ENCODE measurements around the gene FLNB. TPM values are rescaled to one million over a fixed set of nuclear protein-coding genes. Genes with fewer than 3 reads are reported as not detected.

FLNB gene
- total RNA-seq, 1 donor from 2014 or later, result 103 TPM

GRCh38 chr3:58152225-58153015 is 144.2 kb downstream of the FLNB start:
- H3K4me3 Mint-ChIP-seq (ENCODE audit: low read depth), result no peak overlapping the region
- H3K27ac Mint-ChIP-seq, result no peak overlapping the region

GRCh38 chr3:58153371-58153770 is 145.1 kb downstream of the FLNB start:
- peaks cover 27% of the 10 kb centered on the region for H3K36me3 Mint-ChIP-seq (ENCODE audit: insufficient read depth)
- no peaks in the 10 kb centered on the region for H3K4me1 Mint-ChIP-seq (ENCODE audit: low read depth)
- TF ChIP-seq CTCF (IDR thresholded peaks at IDR 0.05; ENCODE audit: unreplicated experiment), result no peak
- H3K27ac Mint-ChIP-seq, result no peak overlapping the region
- H3K4me3 Mint-ChIP-seq (ENCODE audit: low read depth), result no peak overlapping the region
- DNase-seq (ENCODE audit: low spot score, unreplicated experiment), result no peak
- H3K27me3 Mint-ChIP-seq, result no peaks in the 10 kb centered on the region
- no peaks in the 10 kb centered on the region for H3K9me3 Mint-ChIP-seq (ENCODE audit: low read depth)

More at GRCh38 chr3:58152225-58153015, 144.2 kb downstream of the FLNB start:
- no peak for TF ChIP-seq CTCF (IDR thresholded peaks at IDR 0.05; ENCODE audit: unreplicated experiment)
- Mint-ChIP-seq H3K4me1 (ENCODE audit: low read depth) (no peaks in the 10 kb centered on the region), H3K27me3 (no peaks in the 10 kb centered on the region), H3K36me3 (ENCODE audit: insufficient read depth) (peaks cover 29% of the 10 kb centered on the region), H3K9me3 (ENCODE audit: low read depth) (no peaks in the 10 kb centered on the region)
- DNase-seq (ENCODE audit: low spot score, unreplicated experiment), result no peak

DNA sequence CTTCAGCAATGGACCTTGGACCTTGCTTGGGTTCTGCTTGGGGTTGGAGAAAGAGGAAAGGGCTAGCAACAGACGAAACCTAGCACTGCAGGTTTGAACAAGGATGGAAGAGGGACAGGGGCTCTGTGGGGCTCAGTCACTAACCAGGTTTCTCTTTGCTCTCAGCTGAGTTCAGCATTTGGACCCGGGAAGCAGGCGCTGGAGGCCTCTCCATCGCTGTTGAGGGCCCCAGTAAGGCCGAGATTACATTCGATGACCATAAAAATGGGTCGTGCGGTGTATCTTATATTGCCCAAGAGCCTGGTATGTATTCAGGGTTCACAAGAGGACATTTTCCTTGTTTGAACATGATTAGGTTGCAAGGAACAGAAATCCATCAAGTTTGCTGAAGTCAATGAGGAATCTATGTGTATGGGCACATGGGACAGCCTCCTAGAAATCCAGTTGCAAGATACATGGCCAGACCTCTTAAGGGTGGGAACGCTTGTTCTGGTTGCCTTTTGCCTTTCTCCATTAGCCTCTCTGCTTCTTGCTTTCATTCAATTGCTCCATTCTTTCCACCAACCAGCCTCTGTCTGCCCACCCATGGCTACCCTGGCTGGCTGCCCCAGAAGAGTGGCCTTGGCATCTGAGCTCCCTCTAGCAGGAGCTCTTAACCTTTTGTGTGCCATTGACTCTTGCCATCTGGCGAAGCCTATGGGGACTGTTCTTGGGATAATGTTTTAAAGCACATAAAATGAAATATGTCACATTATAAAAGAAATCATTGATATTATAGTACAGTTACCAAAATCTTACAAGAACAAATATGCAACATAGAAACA is 146.6 kb downstream of the FLNB start:
- no peak for TF ChIP-seq CTCF (IDR thresholded peaks at IDR 0.05; ENCODE audit: unreplicated experiment)

GRCh38 chr3:58155838-58156237 is 147.6 kb downstream of the FLNB start:
- H3K4me1 Mint-ChIP-seq (ENCODE audit: low read depth), result no peaks in the 10 kb centered on the region
- no peaks in the 10 kb centered on the region for H3K9me3 Mint-ChIP-seq (ENCODE audit: low read depth)
- no peak overlapping the region for H3K4me3 Mint-ChIP-seq (ENCODE audit: low read depth)
- peaks cover 20% of the 10 kb centered on the region for H3K36me3 Mint-ChIP-seq (ENCODE audit: insufficient read depth)
- no peak for DNase-seq (ENCODE audit: low spot score, unreplicated experiment)
- H3K27ac Mint-ChIP-seq, result no peak overlapping the region
- no peaks in the 10 kb centered on the region for H3K27me3 Mint-ChIP-seq
- TF ChIP-seq CTCF (IDR thresholded peaks at IDR 0.05; ENCODE audit: unreplicated experiment), result no peak

More for the DNA sequence above, 146.6 kb downstream of the FLNB start:
- no peaks in the 10 kb centered on the region for H3K27me3 Mint-ChIP-seq
- H3K4me1 Mint-ChIP-seq (ENCODE audit: low read depth), result no peaks in the 10 kb centered on the region
- no peak overlapping the region for H3K4me3 Mint-ChIP-seq (ENCODE audit: low read depth)
- H3K27ac Mint-ChIP-seq, result peak overlapping the region; percentile 69
- H3K36me3 Mint-ChIP-seq (ENCODE audit: insufficient read depth), result peaks cover 16% of the 10 kb centered on the region
- H3K9me3 Mint-ChIP-seq (ENCODE audit: low read depth), result no peaks in the 10 kb centered on the region
- no peak for DNase-seq (ENCODE audit: low spot score, unreplicated experiment)

DNA sequence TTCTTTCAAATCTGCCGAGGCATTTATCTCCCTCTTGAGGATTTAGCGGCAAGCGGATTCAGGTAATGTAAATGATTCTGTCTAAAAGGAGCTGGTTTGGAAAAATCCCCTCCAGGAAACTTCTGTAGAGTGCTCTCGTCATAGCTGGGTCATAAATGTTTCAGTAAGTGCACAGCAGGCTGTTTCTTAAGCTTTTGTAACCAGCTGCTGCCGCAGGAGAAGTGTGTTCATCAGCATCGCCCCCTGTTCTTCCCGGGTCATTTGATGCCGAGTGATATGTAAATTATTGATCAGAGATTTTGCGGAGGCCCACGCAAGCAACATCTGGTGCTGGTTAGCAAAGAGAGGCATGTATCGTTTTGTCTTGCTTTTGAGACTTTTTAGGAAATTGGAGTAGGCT is 149.5 kb downstream of the FLNB start:
- Mint-ChIP-seq H3K27me3 (no peaks in the 10 kb centered on the region), H3K36me3 (ENCODE audit: insufficient read depth) (peaks cover 25% of the 10 kb centered on the region), H3K4me1 (ENCODE audit: low read depth) (no peaks in the 10 kb centered on the region), H3K27ac (no peak overlapping the region), H3K9me3 (ENCODE audit: low read depth) (no peaks in the 10 kb centered on the region), H3K4me3 (ENCODE audit: low read depth) (no peak overlapping the region)
- no peak for TF ChIP-seq CTCF (IDR thresholded peaks at IDR 0.05; ENCODE audit: unreplicated experiment)
- no peak for DNase-seq (ENCODE audit: low spot score, unreplicated experiment)

Measured in progenitor cell of endocrine pancreas (in vitro differentiated cells).